HG02840 (cell line): ENCODE measurements around the gene DAAM2.

Experiments
- ATAC-seq: cut with Tn5 transposase; IDR thresholded peaks from one replicate; pipeline ENCODE4 v1.9.1; 2021; ENCODE audit warnings: mild to moderate bottlenecking, moderate library complexity, moderate number of reproducible peaks; ENCODE audit not compliant: unreplicated experiment, low FRiP score

DAAM2 gene

GRCh38 chr6:39841923-39842322, 49.7 kb downstream of the DAAM2 start:
- ATAC-seq = no peak

DNA sequence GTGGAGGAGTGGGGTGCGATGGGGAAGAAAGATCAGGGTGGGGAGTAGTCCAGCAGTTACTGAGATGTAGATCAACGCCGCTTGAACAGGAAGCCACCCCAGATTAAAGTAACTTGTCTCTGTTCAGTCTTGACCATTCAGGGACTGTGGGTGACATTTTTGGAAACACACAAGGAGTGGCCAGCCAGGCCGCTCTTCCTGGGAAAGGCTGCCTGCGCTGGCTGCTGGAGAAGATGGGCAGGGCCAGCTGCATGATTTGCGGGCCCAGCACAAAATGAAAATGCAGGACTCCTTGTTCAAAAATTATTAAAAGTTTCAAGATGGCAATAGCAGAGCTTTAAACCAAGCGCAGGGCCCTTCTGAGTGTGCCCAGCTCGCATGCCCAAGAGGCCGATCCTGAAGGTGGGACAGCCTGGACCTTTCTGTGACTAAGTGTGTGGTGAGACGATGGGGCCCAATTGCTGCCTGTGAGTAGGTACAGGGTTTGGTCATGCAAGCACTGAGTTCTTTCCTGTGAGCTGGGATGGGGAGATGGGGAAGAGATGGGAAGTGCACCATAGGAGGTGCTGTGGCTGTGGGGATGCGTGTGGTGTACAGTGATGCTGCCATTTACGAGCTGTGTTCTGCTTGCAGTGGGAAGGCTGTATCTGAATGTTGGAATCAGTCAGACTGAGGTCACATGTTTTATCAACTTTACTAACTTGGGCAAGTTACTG, 51.3 kb downstream of the DAAM2 start:
- no peak for ATAC-seq

DNA sequence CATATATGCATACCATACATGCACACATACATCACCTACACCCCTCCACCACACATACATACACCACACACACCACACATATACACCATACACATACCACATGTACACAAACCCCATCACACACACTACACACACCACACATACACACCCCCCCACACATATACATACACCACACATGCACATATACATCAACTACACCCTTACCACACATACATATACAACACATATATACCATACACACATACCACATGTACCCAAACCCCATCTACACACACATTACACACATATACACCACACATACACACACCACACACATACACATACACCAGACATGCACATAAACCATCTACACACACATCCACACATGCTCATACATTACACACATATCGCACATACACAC, 52.7 kb downstream of the DAAM2 start:
- no peak for ATAC-seq

GRCh38 chr6:39847221-39847620, 55.0 kb downstream of the DAAM2 start:
- ATAC-seq = no peak

DNA sequence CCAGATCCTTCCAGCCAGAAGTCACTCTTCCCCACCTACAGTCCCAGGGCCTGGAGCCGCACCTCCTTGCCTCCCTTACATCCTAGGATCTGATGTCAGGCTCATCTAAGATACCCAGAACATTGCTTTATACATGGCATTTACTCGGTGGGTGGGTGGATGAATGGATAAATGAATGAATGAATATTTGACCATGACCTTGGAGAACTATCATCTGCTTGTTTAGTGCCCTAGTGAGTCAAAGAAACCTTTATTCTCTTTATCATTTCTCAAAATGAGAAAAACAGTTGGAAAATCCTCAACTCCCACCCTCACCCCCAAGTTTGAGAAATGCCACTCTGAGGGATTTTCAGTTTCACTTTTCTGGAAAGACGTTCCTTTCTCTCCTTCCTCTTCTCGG, 56.0 kb downstream of the DAAM2 start:
- ATAC-seq = no peak

- ATAC-seq = no peak
These were observed 57.1 kb downstream of the DAAM2 start for GRCh38 chr6:39849228-39849627.

DNA sequence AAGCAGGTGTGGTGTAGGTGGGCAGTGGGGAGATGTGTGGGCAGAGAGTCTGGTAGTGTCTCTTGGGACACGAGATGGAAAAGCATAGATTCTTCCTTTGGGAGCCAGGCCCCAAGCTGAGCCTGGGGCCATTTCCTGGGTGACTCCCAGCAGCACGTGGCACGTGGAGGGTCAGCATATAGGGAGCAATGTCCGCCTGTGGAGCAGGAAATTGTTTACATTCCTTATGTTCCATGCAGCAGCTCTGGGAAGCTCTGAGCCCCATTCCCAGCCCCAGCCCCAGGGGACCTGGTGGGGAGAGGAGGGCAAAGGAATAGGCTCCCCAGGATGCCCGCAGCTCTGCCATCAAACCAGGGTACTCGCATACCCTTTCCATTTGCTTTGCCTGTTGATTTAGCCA, 57.6 kb downstream of the DAAM2 start:
- ATAC-seq = no peak

GRCh38 chr6:39850736-39851297, 58.6 kb downstream of the DAAM2 start:
- ATAC-seq = no peak

- no peak for ATAC-seq
These were observed 59.2 kb downstream of the DAAM2 start for GRCh38 chr6:39851331-39851730.

DNA sequence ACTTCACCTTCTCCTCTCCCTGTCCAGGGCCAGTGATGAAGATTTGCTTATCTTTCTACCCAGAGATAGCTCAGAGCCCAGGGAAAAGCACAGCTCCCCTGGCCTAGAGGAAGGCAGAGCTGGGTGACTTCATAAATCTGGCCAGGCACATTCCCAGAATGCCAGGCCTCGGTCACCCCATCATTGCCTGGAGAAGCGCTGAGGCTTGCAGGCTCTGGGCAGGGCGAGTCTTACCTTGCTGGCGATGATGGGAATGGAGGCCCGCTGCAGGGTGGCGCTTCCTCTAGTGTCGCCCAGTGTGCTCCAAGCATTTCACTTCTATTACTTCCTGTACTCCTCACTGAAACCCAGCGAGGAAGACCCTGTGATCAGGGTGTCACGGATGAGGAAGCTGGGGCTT, 60.1 kb downstream of the DAAM2 start:
- no peak for ATAC-seq

GRCh38 chr6:39853604-39854003, 61.4 kb downstream of the DAAM2 start:
- no peak for ATAC-seq

DNA sequence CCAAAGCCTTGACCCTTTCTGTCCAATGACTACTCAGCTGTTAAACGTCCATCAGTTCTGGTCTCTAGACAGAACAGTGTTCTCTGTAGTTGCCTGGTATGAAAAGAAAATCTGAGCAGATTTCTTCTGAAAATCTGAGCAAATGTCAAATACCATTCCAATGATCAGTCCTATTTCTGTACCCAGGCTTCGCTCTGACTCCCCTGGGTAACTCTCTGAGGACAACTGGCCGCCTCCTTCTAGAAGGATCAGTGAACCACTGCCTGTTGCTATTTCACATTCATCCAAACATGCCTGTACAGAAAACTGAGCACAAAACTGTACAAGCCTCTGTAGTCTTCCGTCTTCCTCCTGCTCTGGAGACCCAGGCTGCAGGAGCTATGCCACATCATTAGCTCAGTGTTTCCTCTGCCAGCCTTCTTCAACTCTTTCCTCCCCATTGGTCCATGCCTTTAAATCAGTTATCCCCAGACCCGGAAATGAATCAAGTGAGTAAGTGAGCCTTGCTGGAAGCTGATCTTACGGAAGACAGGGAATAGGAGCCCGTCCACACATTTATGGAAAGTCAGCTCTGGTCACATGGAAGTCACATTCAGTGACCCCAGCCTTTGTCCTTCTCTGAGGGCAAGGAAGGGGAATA, 63.3 kb downstream of the DAAM2 start:
- ATAC-seq = no peak

DNA sequence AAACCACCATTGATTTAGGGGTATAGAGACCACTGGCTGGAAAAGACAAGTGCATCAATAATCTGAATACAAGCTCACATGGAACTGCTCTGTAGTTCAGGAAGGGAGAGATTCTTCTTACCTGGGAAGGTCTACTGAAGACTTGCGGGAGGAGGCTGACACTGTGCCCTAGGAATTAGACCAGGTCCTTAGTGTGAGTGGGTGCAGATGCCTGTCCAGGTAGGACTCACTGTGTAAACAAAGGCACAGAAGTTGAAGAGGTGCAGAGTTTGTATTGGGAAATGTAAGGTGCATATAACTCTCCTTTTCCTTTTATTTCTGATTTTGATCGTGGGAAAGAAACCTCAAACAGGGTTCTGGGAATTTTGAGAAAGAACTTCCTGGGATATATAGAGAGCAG, 66.8 kb downstream of the DAAM2 start:
- ATAC-seq = no peak

- no peak for ATAC-seq
These were observed 69.5 kb downstream of the DAAM2 start for GRCh38 chr6:39861663-39862062.

GRCh38 chr6:39865011-39865888, 73.1 kb downstream of the DAAM2 start:
- ATAC-seq = no peak

GRCh38 chr6:39867592-39867991, 75.4 kb downstream of the DAAM2 start:
- ATAC-seq = no peak

- ATAC-seq = no peak
These were observed 78.8 kb downstream of the DAAM2 start for GRCh38 chr6:39870950-39871349.

DNA sequence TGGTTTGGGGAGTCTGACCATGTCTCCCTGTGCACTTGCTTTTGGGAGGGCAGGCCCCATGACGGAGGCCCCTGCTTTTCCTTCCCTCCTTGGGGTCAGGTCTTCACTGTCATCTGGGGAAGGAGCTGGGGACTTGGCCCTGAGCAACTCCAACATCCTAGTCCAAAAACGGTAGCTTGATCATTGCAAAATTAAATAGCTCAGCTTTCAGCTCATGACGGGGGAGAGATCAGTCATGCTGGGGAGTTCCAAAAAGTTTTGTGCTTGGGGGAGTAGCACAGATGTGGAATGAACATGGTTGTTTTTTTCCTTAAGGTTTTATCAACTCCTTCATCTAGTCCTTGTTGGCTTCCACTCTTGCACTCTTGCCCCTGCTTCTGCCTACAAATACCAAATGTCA, 81.3 kb downstream of the DAAM2 start:
- ATAC-seq = no peak

DNA sequence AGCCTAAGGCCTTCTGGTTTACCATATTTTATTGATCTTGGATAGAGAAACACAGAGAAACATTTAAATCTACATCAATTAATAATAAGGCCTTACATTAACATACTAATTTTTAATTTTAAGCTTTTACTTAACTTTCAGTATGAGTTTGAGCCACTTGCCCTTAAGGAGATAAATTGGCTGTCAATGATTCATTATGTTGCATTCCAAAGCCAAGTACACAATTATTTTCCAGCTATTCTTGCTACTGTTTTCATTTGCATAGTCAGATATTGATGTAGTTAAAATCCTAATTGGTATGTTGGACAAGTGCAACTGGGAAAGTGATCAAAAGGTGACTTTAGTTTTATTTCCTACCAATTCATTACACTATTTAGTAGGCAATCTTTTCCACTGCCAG, 83.9 kb downstream of the DAAM2 start:
- no peak for ATAC-seq

- no peak for ATAC-seq
These were observed 84.7 kb downstream of the DAAM2 start for GRCh38 chr6:39876826-39877225.

- ATAC-seq = no peak
These were observed 87.4 kb downstream of the DAAM2 start for GRCh38 chr6:39879535-39879934.
